Measurements from ENCODE around the gene MREG.

The MREG gene

GRCh38 chr2:215970425-215970824 lies 42.9 kb downstream of the MREG start:
- no peaks in the 10 kb centered on the region for H3F3A ChIP-seq (ENCODE audit: insufficient read depth, low read length)
- H2AFZ ChIP-seq (ENCODE audit: low read length) = no peak overlapping the region
- no peak overlapping the region for H3K4me2 ChIP-seq (ENCODE audit: low read length)

GRCh38 chr2:215969131-215969841 lies 44.1 kb downstream of the MREG start:
- H3K4me3 ChIP-seq (ENCODE audit: low read depth, low read length, poor library complexity, severe bottlenecking) = no peak overlapping the region
- no peak overlapping the region for H3K4me2 ChIP-seq (ENCODE audit: low read length)
- no peaks in the 10 kb centered on the region for H4K20me1 ChIP-seq (ENCODE audit: insufficient read depth, low read length)
- TF ChIP-seq EZH2 (IDR thresholded peaks at IDR 0.05; ENCODE audit: borderline replicate concordance, low read length) (no peak), CTCF (IDR thresholded peaks at IDR 0.05; ENCODE audit: low read length) (no peak)
- H3K9ac ChIP-seq (ENCODE audit: low read length) = no peak overlapping the region
- H3K4me1 ChIP-seq (ENCODE audit: insufficient read depth, low read length, severe bottlenecking) = no peaks in the 10 kb centered on the region
- H3K79me2 ChIP-seq (ENCODE audit: insufficient read depth, low read length) = no peaks in the 10 kb centered on the region
- H3K9me2 ChIP-seq (ENCODE audit: low read depth, low read length) = no peaks in the 10 kb centered on the region
- H3K27me3 ChIP-seq (ENCODE audit: insufficient read depth, low read length) = no peaks in the 10 kb centered on the region
- H2AFZ ChIP-seq (ENCODE audit: low read length) = no peak overlapping the region
- H3K36me3 ChIP-seq (ENCODE audit: insufficient read depth, low read length) = no peaks in the 10 kb centered on the region
- no peak overlapping the region for H3K27ac ChIP-seq (ENCODE audit: low read depth, low read length, poor library complexity, severe bottlenecking)
- no peaks in the 10 kb centered on the region for H3F3A ChIP-seq (ENCODE audit: insufficient read depth, low read length)
- no peaks in the 10 kb centered on the region for H3K9me3 ChIP-seq (ENCODE audit: low read length)

More at GRCh38 chr2:215970425-215970824, 42.9 kb downstream of the MREG start:
- Histone ChIP-seq H3K36me3 (ENCODE audit: insufficient read depth, low read length) (no peaks in the 10 kb centered on the region), H3K9me3 (ENCODE audit: low read length) (no peaks in the 10 kb centered on the region), H3K27me3 (ENCODE audit: insufficient read depth, low read length) (no peaks in the 10 kb centered on the region), H4K20me1 (ENCODE audit: insufficient read depth, low read length) (no peaks in the 10 kb centered on the region), H3K79me2 (ENCODE audit: insufficient read depth, low read length) (no peaks in the 10 kb centered on the region), H3K27ac (ENCODE audit: low read depth, low read length, poor library complexity, severe bottlenecking) (no peak overlapping the region), H3K4me1 (ENCODE audit: insufficient read depth, low read length, severe bottlenecking) (no peaks in the 10 kb centered on the region), H3K9me2 (ENCODE audit: low read depth, low read length) (no peaks in the 10 kb centered on the region), H3K9ac (ENCODE audit: low read length) (no peak overlapping the region), H3K4me3 (ENCODE audit: low read depth, low read length, poor library complexity, severe bottlenecking) (no peak overlapping the region)
- TF ChIP-seq CTCF (IDR thresholded peaks at IDR 0.05; ENCODE audit: low read length) (no peak), EZH2 (IDR thresholded peaks at IDR 0.05; ENCODE audit: borderline replicate concordance, low read length) (no peak)

- H3K4me1 ChIP-seq (ENCODE audit: insufficient read depth, low read length, severe bottlenecking) = no peaks in the 10 kb centered on the region
- no peak overlapping the region for H3K4me3 ChIP-seq (ENCODE audit: low read depth, low read length, poor library complexity, severe bottlenecking)
- TF ChIP-seq CTCF (IDR thresholded peaks at IDR 0.05; ENCODE audit: low read length) = no peak
- TF ChIP-seq EZH2 (IDR thresholded peaks at IDR 0.05; ENCODE audit: borderline replicate concordance, low read length) = no peak
- no peaks in the 10 kb centered on the region for H3K27me3 ChIP-seq (ENCODE audit: insufficient read depth, low read length)
- H3K79me2 ChIP-seq (ENCODE audit: insufficient read depth, low read length) = no peaks in the 10 kb centered on the region
- no peak overlapping the region for H3K4me2 ChIP-seq (ENCODE audit: low read length)
- H3K27ac ChIP-seq (ENCODE audit: low read depth, low read length, poor library complexity, severe bottlenecking) = no peak overlapping the region
- H3F3A ChIP-seq (ENCODE audit: insufficient read depth, low read length) = no peaks in the 10 kb centered on the region
- H3K9ac ChIP-seq (ENCODE audit: low read length) = no peak overlapping the region
- no peaks in the 10 kb centered on the region for H4K20me1 ChIP-seq (ENCODE audit: insufficient read depth, low read length)
- H3K36me3 ChIP-seq (ENCODE audit: insufficient read depth, low read length) = no peaks in the 10 kb centered on the region
- no peak overlapping the region for H2AFZ ChIP-seq (ENCODE audit: low read length)
- H3K9me3 ChIP-seq (ENCODE audit: low read length) = no peaks in the 10 kb centered on the region
- no peaks in the 10 kb centered on the region for H3K9me2 ChIP-seq (ENCODE audit: low read depth, low read length)
Measured at GRCh38 chr2:215968499-215968898, 44.9 kb downstream of the MREG start.
